K562 (cell line): ENCODE data around the gene ZNF358.

ENCODE experiments used
- SIX5 ChIP-seq, 2 experiments: IDR thresholded peaks; 2 replicates each; pipeline ENCODE4 v1.6.1; 2011; ENCODE audit warnings: low read length in 2 of 2, borderline replicate concordance in 1 of 2, low read depth in 1 of 2, mild to moderate bottlenecking in 1 of 2, moderate library complexity in 1 of 2; ENCODE audit not compliant: insufficient read depth in 1 of 2
- ZNF274 ChIP-seq: IDR thresholded peaks from 2 replicates; pipeline ENCODE4 v1.6.1; 2011; ENCODE audit warnings: low read depth, mild to moderate bottlenecking, low read length, moderate library complexity, borderline replicate concordance

GRCh38 chr19:7556696-7557315 lies 40.9 kb downstream of the ZNF358 start:
- TF ChIP-seq ZNF274 (no peak), SIX5 (IDR thresholded peaks at IDR 0.05; ENCODE audit: borderline replicate concordance in 1 of 2, insufficient read depth in 1 of 2, low read depth in 1 of 2, low read length in 2 of 2) (no peak)
